H1 (cell line): ENCODE data around the gene NEDD4L. TPM values are rescaled to one million over a fixed set of nuclear protein-coding genes. Genes with fewer than 3 reads are reported as not detected.

ENCODE experiments used
- CTCF ChIA-PET: fragments of 300-600 bp; sonication (Branson Sonifier 250); formaldehyde crosslinking; loops from one replicate; lab custom pipeline; 2021; ENCODE audit not compliant: partially characterized antibody; lab: Charles Lee
- POLR2A ChIA-PET: fragments of 300-600 bp; sonication (Branson Sonifier 250); formaldehyde crosslinking; loops from one replicate; lab custom pipeline; 2021; ENCODE audit warnings: inconsistent platforms; ENCODE audit not compliant: partially characterized antibody; lab: Charles Lee
- DNase-seq, 2 experiments: peaks; one replicate each; pipeline versions ENCODE4 v3.0.0 to v3.0.0-alpha.2; 2010 to 2022; ENCODE audit warnings: low spot score in 2 of 2, low read depth in 1 of 2, mixed read lengths in 1 of 2
- FAIRE-seq: peaks from 2 replicates; lab custom pipeline; 2011; peaks lifted over from hg19 to GRCh38; lab: Jason Lieb, UNC
- H2AFZ ChIP-seq: 2 replicates; pipeline ENCODE4 v1.8.1; 2012; ENCODE audit warnings: low read length, inconsistent platforms
- H2AK5ac ChIP-seq: 2 replicates; pipeline ENCODE4 v1.6.1; 2013; ENCODE audit warnings: low read depth, low read length
- H2BK120ac ChIP-seq: replicated peaks from 2 replicates; pipeline ENCODE3; 2013; ENCODE audit warnings: low read depth, low read length, inconsistent platforms
- H2BK12ac ChIP-seq: 2 replicates; pipeline ENCODE4 v1.6.1; 2013; ENCODE audit warnings: low read depth, low read length
- H2BK15ac ChIP-seq: 2 replicates; pipeline ENCODE4 v1.6.1; 2013; ENCODE audit warnings: low read length
- H2BK20ac ChIP-seq: 2 replicates; pipeline ENCODE4 v1.6.1; 2013; ENCODE audit warnings: low read length
- H2BK5ac ChIP-seq: 2 replicates; pipeline ENCODE4 v1.6.1; 2013; ENCODE audit warnings: low read depth, low read length
- H3K14ac ChIP-seq: 2 replicates; pipeline ENCODE4 v1.6.1; 2013; ENCODE audit warnings: inconsistent platforms; ENCODE audit not compliant: insufficient read length
- H3K18ac ChIP-seq: 2 replicates; pipeline ENCODE4 v1.6.1; 2013; ENCODE audit warnings: low read length; ENCODE audit errors: extremely low read depth
- H3K23ac ChIP-seq: 2 replicates; pipeline ENCODE4 v1.6.1; 2013; ENCODE audit warnings: inconsistent platforms; ENCODE audit not compliant: insufficient read length
- H3K23me2 ChIP-seq: 2 replicates; pipeline ENCODE4 v1.6.1; 2013; ENCODE audit warnings: low read depth, low read length
- H3K27ac ChIP-seq: 2 replicates; pipeline ENCODE4 v1.6.1; 2011; ENCODE audit warnings: low read depth, low read length, inconsistent platforms
- H3K27me3 ChIP-seq, 4 experiments: replicated peaks in 1 of 4; 1 replicate in 1 of 4; 2 replicates in 3 of 4; pipeline versions ENCODE4 v1.6.1 to v1.8.1; 2011 to 2013; ENCODE audit warnings: low read length in 3 of 4, mild to moderate bottlenecking in 3 of 4, inconsistent platforms in 2 of 4, mixed read lengths in 2 of 4, moderate library complexity in 1 of 4; ENCODE audit not compliant: control insufficient read depth in 3 of 4, insufficient read depth in 3 of 4; ENCODE audit errors: extremely low read depth in 1 of 4
- H3K36me3 ChIP-seq, 4 experiments: 2 replicates each; pipeline versions ENCODE4 v1.6.1 to v1.8.1; 2011 to 2013; ENCODE audit warnings: mild to moderate bottlenecking in 4 of 4, low read length in 3 of 4, moderate library complexity in 2 of 4, control low read depth in 1 of 4, inconsistent platforms in 1 of 4; ENCODE audit not compliant: insufficient read depth in 4 of 4, control insufficient read depth in 2 of 4
- H3K4ac ChIP-seq: replicated peaks from 2 replicates; pipeline ENCODE3; 2013; ENCODE audit warnings: low read length, low read depth, mixed read lengths, inconsistent platforms; ENCODE audit not compliant: insufficient read length
- H3K4me1 ChIP-seq, 4 experiments: replicated peaks in 1 of 4; 1 replicate in 1 of 4; 2 replicates in 3 of 4; pipeline versions ENCODE4 v1.6.1 to v1.8.1; 2011 to 2013; ENCODE audit warnings: low read length in 3 of 4, inconsistent platforms in 2 of 4, mixed read lengths in 1 of 4; ENCODE audit not compliant: insufficient read depth in 4 of 4, control insufficient read depth in 3 of 4
- H3K4me2 ChIP-seq, 2 experiments: 2 replicates each; pipeline versions ENCODE4 v1.6.1 to v1.8.1; 2011 to 2013; ENCODE audit warnings: low read depth in 2 of 2, low read length in 2 of 2, control low read depth in 1 of 2, inconsistent platforms in 1 of 2, mild to moderate bottlenecking in 1 of 2; ENCODE audit not compliant: insufficient read depth in 1 of 2
- H3K4me3 ChIP-seq, 4 experiments: fragments of 200-600, 300-600 bp in 1 of 4; sonication (generic), shearing (Covaris generic), sonication (Bioruptor Twin) in 1 of 4; 2 replicates each; pipeline versions ENCODE4 v1.5.1 to v1.8.1; 2011 to 2016; ENCODE audit warnings: low read length in 4 of 4, low read depth in 3 of 4, control low read depth in 2 of 4, inconsistent platforms in 2 of 4, mild to moderate bottlenecking in 2 of 4, mixed read lengths in 1 of 4, moderate library complexity in 1 of 4; ENCODE audit not compliant: insufficient read depth in 2 of 4; ENCODE audit errors: extremely low read depth in 1 of 4
- H3K56ac ChIP-seq: replicated peaks from 2 replicates; pipeline ENCODE3; 2013; ENCODE audit warnings: low read depth, mild to moderate bottlenecking, mixed read lengths, low read length, inconsistent platforms; ENCODE audit not compliant: insufficient read length
- H3K79me1 ChIP-seq: 2 replicates; pipeline ENCODE4 v1.6.1; 2013; ENCODE audit warnings: low read depth, low read length, control low read depth
- H3K79me2 ChIP-seq, 2 experiments: 2 replicates each; pipeline versions ENCODE4 v1.6.1 to v1.8.1; 2012 to 2013; ENCODE audit warnings: low read length in 2 of 2, mild to moderate bottlenecking in 2 of 2, inconsistent platforms in 1 of 2; ENCODE audit not compliant: insufficient read depth in 2 of 2, control insufficient read depth in 1 of 2
- H3K9ac ChIP-seq, 4 experiments: replicated peaks in 1 of 4; 1 replicate in 1 of 4; 2 replicates in 3 of 4; pipeline versions ENCODE4 v1.6.1 to v1.8.1; 2011 to 2013; ENCODE audit warnings: low read depth in 3 of 4, low read length in 3 of 4, control low read depth in 2 of 4, mild to moderate bottlenecking in 2 of 4, moderate library complexity in 2 of 4, inconsistent platforms in 1 of 4; ENCODE audit errors: extremely low read depth in 1 of 4
- H3K9me3 ChIP-seq, 2 experiments: 2 replicates each; pipeline versions ENCODE4 v1.6.1 to v1.8.1; 2012 to 2013; ENCODE audit warnings: mild to moderate bottlenecking in 2 of 2, moderate library complexity in 2 of 2, control low read depth in 1 of 2, inconsistent platforms in 1 of 2, low read depth in 1 of 2, low read length in 1 of 2, mixed read lengths in 1 of 2; ENCODE audit not compliant: insufficient read depth in 2 of 2
- H4K20me1 ChIP-seq, 2 experiments: replicated peaks in 1 of 2; 2 replicates each; pipeline versions ENCODE3 to v1.8.1; 2011 to 2013; ENCODE audit warnings: inconsistent platforms in 2 of 2, low read length in 2 of 2, mild to moderate bottlenecking in 1 of 2; ENCODE audit not compliant: insufficient read depth in 2 of 2, control insufficient read depth in 1 of 2
- H4K5ac ChIP-seq: 2 replicates; pipeline ENCODE4 v1.6.1; 2013; ENCODE audit warnings: low read length, low read depth, mixed read lengths, inconsistent platforms; ENCODE audit not compliant: insufficient read length
- H4K8ac ChIP-seq: 2 replicates; pipeline ENCODE4 v1.8.0; 2013; ENCODE audit warnings: mild to moderate bottlenecking, moderate library complexity, low read length, inconsistent platforms; ENCODE audit not compliant: insufficient read depth; ENCODE audit errors: extremely low read depth
- H4K91ac ChIP-seq: replicated peaks from 2 replicates; pipeline ENCODE3; 2013; ENCODE audit warnings: low read length, mixed read lengths, inconsistent platforms; ENCODE audit not compliant: insufficient read length
- ATF3 ChIP-seq: IDR thresholded peaks from 2 replicates; pipeline ENCODE4 v1.6.1; 2011; ENCODE audit warnings: low read depth, mild to moderate bottlenecking, low read length; ENCODE audit not compliant: insufficient read depth
- BCL11A ChIP-seq, 2 experiments: IDR thresholded peaks; one replicate each; pipeline ENCODE4 v1.6.1; 2011; ENCODE audit warnings: low read depth in 2 of 2, low read length in 2 of 2, mild to moderate bottlenecking in 2 of 2
- E2F6 ChIP-seq: IDR thresholded peaks from 2 replicates; pipeline ENCODE4 v1.6.1; 2012; ENCODE audit warnings: inconsistent platforms
- GABPA ChIP-seq: IDR thresholded peaks from 2 replicates; pipeline ENCODE4 v1.6.1; 2011; ENCODE audit warnings: mild to moderate bottlenecking, low read length, moderate library complexity, borderline replicate concordance; ENCODE audit not compliant: insufficient read depth
- MAX ChIP-seq: IDR thresholded peaks from 2 replicates; pipeline ENCODE4 v1.6.1; 2012; ENCODE audit warnings: inconsistent platforms
- POLR2AphosphoS5 ChIP-seq: IDR thresholded peaks from 2 replicates; pipeline ENCODE4 v1.6.1; 2011; ENCODE audit warnings: low read depth, low read length
- POU5F1 ChIP-seq: IDR thresholded peaks from 2 replicates; pipeline ENCODE4 v1.6.1; 2011; ENCODE audit warnings: low read depth, mild to moderate bottlenecking, low read length, moderate library complexity
- TAF7 ChIP-seq: optimal IDR thresholded peaks from 2 replicates; pipeline ENCODE3; 2011; ENCODE audit warnings: low read depth, mild to moderate bottlenecking, inconsistent platforms, low read length, moderate library complexity, borderline replicate concordance
- TBP ChIP-seq: IDR thresholded peaks from 2 replicates; pipeline ENCODE4 v1.6.1; 2011; ENCODE audit warnings: low read depth, low read length, improper control_type of control experiment
- WGBS, 2 experiments: shearing (Covaris generic) in 1 of 2; methylation state at CpG; one replicate each; pipeline versions ENCODE4 v1.1.6 to v1.1.7; 2013 to 2015; ENCODE audit warnings: low lambda C conversion rate in 2 of 2, mixed read lengths in 2 of 2, inconsistent platforms in 1 of 2, low coverage in 1 of 2, missing lambda C conversion rate in 1 of 2; ENCODE audit not compliant: insufficient replicate concordance in 2 of 2, insufficient coverage in 1 of 2, insufficient read length in 1 of 2; ENCODE audit errors: extremely low coverage in 1 of 2, missing lambda C conversion rate in 1 of 2; 5-methylcytosine and 5-hydroxymethylcytosine counted together
- polyA plus RNA-seq, 7 experiments: library from polyadenylated mRNA; depleted of rRNA in 3 of 7; stranded (reverse) in 5 of 7; unstranded in 2 of 7; fragments of >200 nt in 5 of 7; fragments of 200-250 nt in 2 of 7; gene quantifications; 1 replicate in 5 of 7; 2 replicates in 1 of 7; 4 replicates in 1 of 7; pipeline versions ENCODE4 v1.2.1 to v1.2.3, GENCODE V29; 2011 to 2013; ENCODE audit warnings: missing spikeins in 2 of 7, mixed read lengths in 2 of 7
- total RNA-seq: library from RNA; stranded (reverse); fragmentation: NEBNext Ultra II Directional; extraction: Animal tissue kit (Norgen Biotek cat#: 25700); gene quantifications from 2 replicates; pipeline ENCODE4 v1.2.1, GENCODE V29; 2021

The NEDD4L gene
- total and polyA plus RNA-seq, 2 of the 8 experiments (the other 6 are each of a cell fraction or from before 2014, with no cell fraction given), result 37.3 to 69.8 TPM

- H3K9me3 ChIP-seq, result no peaks in the 10 kb centered on the region
- CTCF ChIA-PET, result interaction anchor here (0.8 kb wide), 1 partner anchor 33 kb away, joined by 3 read pairs; no protein-coding TSS in a partner anchor
- TF ChIP-seq BCL11A (IDR thresholded peaks at IDR 0.05; ENCODE audit: low read depth in 2 of 2, low read length in 2 of 2) (no peak), POLR2AphosphoS5 (no peak), ATF3 (no peak), MAX (no peak), E2F6 (no peak), POU5F1 (no peak), GABPA (no peak), TBP (no peak), TAF7 (no peak)
These were observed 214.8 kb downstream of the NEDD4L start for GRCh38 chr18:58258692-58259342.

More at GRCh38 chr18:58258692-58259342, 214.8 kb downstream of the NEDD4L start:
- no peak overlapping the region for H3K4ac ChIP-seq
- peaks cover 14 to 46% (median 25%) of the 10 kb centered on the region in 4 experiments for H3K4me1 ChIP-seq
- no peak overlapping the region for H4K5ac ChIP-seq
- peaks cover 0 to 68% of the 10 kb centered on the region in 2 experiments; a peak in 2 of 4 replicates for H3K79me2 ChIP-seq
- WGBS, 2 experiments, result 89% methylated on average over 11 of the region's 11 CpGs; no CpG with 5 or more reads in 1 of the 2 experiments
- H3K27ac ChIP-seq, result no peak overlapping the region
- no peak overlapping the region for H2BK12ac ChIP-seq
- no peak overlapping the region for H3K4me2 ChIP-seq
- H3K79me1 ChIP-seq, result peaks cover 3% of the 10 kb centered on the region; the same call in 1 of the 2 replicates
- no peak overlapping the region for H3K18ac ChIP-seq
- H2BK15ac ChIP-seq, result no peak overlapping the region
- H3K9ac ChIP-seq, result no peak overlapping the region
- H3K36me3 ChIP-seq, result peaks cover 0 to 11% (median 4%) of the 10 kb centered on the region in 4 experiments; a peak in 2 of 8 replicates
- POLR2A ChIA-PET, result interaction anchor here (1.0 kb wide), 1 partner anchor 300 kb away, joined by 4 read pairs; no protein-coding TSS in a partner anchor
- no peak overlapping the region for H3K56ac ChIP-seq
- DNase-seq (no peak), FAIRE-seq (no peak)
- no peak overlapping the region for H3K4me3 ChIP-seq
- peaks cover 0 to 2% of the 10 kb centered on the region in 2 experiments for H4K20me1 ChIP-seq
- H3K14ac ChIP-seq, result no peak overlapping the region
- H4K8ac ChIP-seq, result no peak overlapping the region
- no peak overlapping the region for H2BK120ac ChIP-seq
- no peak overlapping the region for H2BK20ac ChIP-seq
- no peaks in the 10 kb centered on the region for H3K27me3 ChIP-seq
- no peak overlapping the region for H4K91ac ChIP-seq
- H2BK5ac ChIP-seq, result no peak overlapping the region
- no peak overlapping the region for H2AK5ac ChIP-seq
- H2AFZ ChIP-seq, result no peak overlapping the region
- H3K23me2 ChIP-seq, result no peaks in the 10 kb centered on the region
- no peak overlapping the region for H3K23ac ChIP-seq
